ENCODE data around the gene COPS7A. TPM values are rescaled to one million over a fixed set of nuclear protein-coding genes. Genes with fewer than 3 reads are reported as not detected.
"Not testable (repeated sequence)": the region's sequence is repeated elsewhere in the genome, so short reads cannot be mapped to it uniquely, and the experiment has no call there.

The COPS7A gene
- total RNA-seq, 2 experiments from 2014 or later: 51.1 to 71.2 TPM

GRCh38 chr12:6736754-6737153 is 12.9 kb downstream of the COPS7A start:
- TF ChIP-seq EZH2phosphoT487 (IDR thresholded peaks at IDR 0.05; ENCODE audit: borderline replicate concordance, low read depth, low read length) (no peak), CTCF (conservative IDR thresholded peaks at IDR 0.05; ENCODE audit: low read length) (no peak)
- Histone ChIP-seq H3K4me2 (ENCODE audit: low read length) (no peak overlapping the region), H3K4me1 (ENCODE audit: insufficient read depth, low read length, poor library complexity, severe bottlenecking) (no peaks in the 10 kb centered on the region), H3K36me3 (ENCODE audit: insufficient read depth, low read length) (peaks cover 5% of the 10 kb centered on the region; the same call in 1 of the 2 replicates), H3K4me3 (ENCODE audit: low read depth, low read length, poor library complexity, severe bottlenecking) (no peak overlapping the region), H3K9me3 (ENCODE audit: low read length) (no peaks in the 10 kb centered on the region), H3K27ac (ENCODE audit: low read depth, low read length, poor library complexity, severe bottlenecking) (no peak overlapping the region), H3K9me2 (ENCODE audit: insufficient read depth, low read length) (no peaks in the 10 kb centered on the region), H2AFZ (ENCODE audit: low read length) (no peak overlapping the region), H4K20me1 (ENCODE audit: insufficient read depth, low read length) (no peaks in the 10 kb centered on the region), H3K79me2 (ENCODE audit: insufficient read depth, low read depth, low read length) (no peaks in the 10 kb centered on the region)
- POLR2A ChIA-PET: interaction anchor here (0.6 kb wide), 1 partner anchor 98 kb away, joined by 3 read pairs; no protein-coding TSS in a partner anchor
- DNase-seq (ENCODE audit: low spot score): no peak
- intact Hi-C loops (cut with micrococcal nuclease; ENCODE audit: unreplicated experiment): no loop called here
- CTCF ChIA-PET (ENCODE audit: unreplicated experiment): no interaction called here
- BruUV-seq (replicated peaks): no TSS peak

- H3K79me2 ChIP-seq (ENCODE audit: insufficient read depth, low read depth, low read length); intact Hi-C loops (cut with micrococcal nuclease; ENCODE audit: unreplicated experiment); H3K9me2 ChIP-seq (ENCODE audit: insufficient read depth, low read length); H3K9me3 ChIP-seq (ENCODE audit: low read length); H3K27ac ChIP-seq (ENCODE audit: low read depth, low read length, poor library complexity, severe bottlenecking); DNase-seq (ENCODE audit: low spot score); H3K4me3 ChIP-seq (ENCODE audit: low read depth, low read length, poor library complexity, severe bottlenecking); BruUV-seq (replicated peaks); POLR2A ChIA-PET; CTCF ChIA-PET (ENCODE audit: unreplicated experiment); H2AFZ ChIP-seq (ENCODE audit: low read length); H3K4me2 ChIP-seq (ENCODE audit: low read length); H4K20me1 ChIP-seq (ENCODE audit: insufficient read depth, low read length): not testable (repeated sequence)
- Histone ChIP-seq H3K36me3 (ENCODE audit: insufficient read depth, low read length) (peaks cover 11% of the 10 kb centered on the region), H3K4me1 (ENCODE audit: insufficient read depth, low read length, poor library complexity, severe bottlenecking) (peaks cover 14% of the 10 kb centered on the region)
Measured at GRCh38 chr12:6742080-6742479, 18.2 kb downstream of the COPS7A start.

- H3K36me3 ChIP-seq (ENCODE audit: insufficient read depth, low read length): peaks cover 18% of the 10 kb centered on the region
- intact Hi-C loops (cut with micrococcal nuclease; ENCODE audit: unreplicated experiment): no loop called here
- no peaks in the 10 kb centered on the region for H3K9me2 ChIP-seq (ENCODE audit: insufficient read depth, low read length)
- H3K4me1 ChIP-seq (ENCODE audit: insufficient read depth, low read length, poor library complexity, severe bottlenecking): peaks cover 14% of the 10 kb centered on the region
- H4K20me1 ChIP-seq (ENCODE audit: insufficient read depth, low read length): no peaks in the 10 kb centered on the region
- H2AFZ ChIP-seq (ENCODE audit: low read length): no peak overlapping the region
- no peak overlapping the region for H3K4me2 ChIP-seq (ENCODE audit: low read length)
- POLR2A ChIA-PET: interaction anchor here (2.3 kb wide), 1 partner anchor 10 kb away, joined by 6 read pairs; the partner anchor contains the start of gene MLF2
- CTCF ChIA-PET (ENCODE audit: unreplicated experiment): no interaction called here
- no peak overlapping the region for H3K27ac ChIP-seq (ENCODE audit: low read depth, low read length, poor library complexity, severe bottlenecking)
- TF ChIP-seq CTCF (conservative IDR thresholded peaks at IDR 0.05; ENCODE audit: low read length) (no peak), EZH2phosphoT487 (IDR thresholded peaks at IDR 0.05; ENCODE audit: borderline replicate concordance, low read depth, low read length) (no peak)
- no peak for DNase-seq (ENCODE audit: low spot score)
- no peak overlapping the region for H3K4me3 ChIP-seq (ENCODE audit: low read depth, low read length, poor library complexity, severe bottlenecking)
- H3K79me2 ChIP-seq (ENCODE audit: insufficient read depth, low read depth, low read length): no peaks in the 10 kb centered on the region
- H3K9me3 ChIP-seq (ENCODE audit: low read length): no peaks in the 10 kb centered on the region
- BruUV-seq (replicated peaks): no TSS peak
Measured at GRCh38 chr12:6742834-6743233, 19.0 kb downstream of the COPS7A start.

GRCh38 chr12:6743300-6743699 is 19.5 kb downstream of the COPS7A start:
- CTCF ChIA-PET (ENCODE audit: unreplicated experiment); H3K79me2 ChIP-seq (ENCODE audit: insufficient read depth, low read depth, low read length); H3K9me3 ChIP-seq (ENCODE audit: low read length); H3K9me2 ChIP-seq (ENCODE audit: insufficient read depth, low read length); H4K20me1 ChIP-seq (ENCODE audit: insufficient read depth, low read length); H3K4me2 ChIP-seq (ENCODE audit: low read length); H3K4me3 ChIP-seq (ENCODE audit: low read depth, low read length, poor library complexity, severe bottlenecking); DNase-seq (ENCODE audit: low spot score); H3K27ac ChIP-seq (ENCODE audit: low read depth, low read length, poor library complexity, severe bottlenecking); intact Hi-C loops (cut with micrococcal nuclease; ENCODE audit: unreplicated experiment); BruUV-seq (replicated peaks); H2AFZ ChIP-seq (ENCODE audit: low read length): not testable (repeated sequence)
- POLR2A ChIA-PET: interaction anchor here (2.3 kb wide), 1 partner anchor 9 kb away, joined by 6 read pairs; the partner anchor contains the start of gene MLF2
- peaks cover 23% of the 10 kb centered on the region for H3K36me3 ChIP-seq (ENCODE audit: insufficient read depth, low read length)
- H3K4me1 ChIP-seq (ENCODE audit: insufficient read depth, low read length, poor library complexity, severe bottlenecking): peaks cover 14% of the 10 kb centered on the region
